SK-N-SH (cell line): ENCODE results near the gene ATM.

ENCODE experiments used
- CTCF ChIP-seq: fragments of 200-600 bp; sonication (generic); IDR thresholded peaks from 2 replicates; pipeline ENCODE4 v1.6.1; 2017; ENCODE audit warnings: antibody characterized with exemption, mild to moderate bottlenecking, moderate library complexity
- ELF1 ChIP-seq: IDR thresholded peaks from 2 replicates; pipeline ENCODE4 v1.4.0; 2012
- EP300 ChIP-seq, 2 experiments: IDR thresholded peaks; 2 replicates each; pipeline versions ENCODE4 v1.4.0 to v1.6.1; 2012; ENCODE audit warnings: borderline replicate concordance in 1 of 2, low read depth in 1 of 2, low read length in 1 of 2
- GABPA ChIP-seq: IDR thresholded peaks from 2 replicates; pipeline ENCODE4 v1.4.0; 2012; ENCODE audit warnings: low read depth, mild to moderate bottlenecking
- JUND ChIP-seq: IDR thresholded peaks from 2 replicates; pipeline ENCODE4 v1.4.0; 2012
- RAD21 ChIP-seq: IDR thresholded peaks from 2 replicates; pipeline ENCODE4 v1.6.1; 2012; ENCODE audit warnings: mild to moderate bottlenecking, low read length
- REST ChIP-seq: IDR thresholded peaks from 2 replicates; pipeline ENCODE4 v1.6.1; 2012; ENCODE audit warnings: mild to moderate bottlenecking, low read depth, low read length, moderate library complexity
- TAF1 ChIP-seq: IDR thresholded peaks from 2 replicates; pipeline ENCODE4 v1.6.1; 2012; ENCODE audit warnings: low read depth, mild to moderate bottlenecking, low read length, moderate library complexity, borderline replicate concordance
- USF2 ChIP-seq: fragments of 150-350 bp; IDR thresholded peaks from 2 replicates; pipeline ENCODE4 v1.6.1; 2017; ENCODE audit warnings: antibody characterized with exemption, low read length, low read depth, borderline replicate concordance

- TF ChIP-seq GABPA (no peak), TAF1 (no peak), RAD21 (no peak), CTCF (no peak), JUND (no peak), REST (no peak), EP300 (IDR thresholded peaks at IDR 0.05; ENCODE audit: borderline replicate concordance in 1 of 2, low read depth in 1 of 2, low read length in 1 of 2) (no peak), USF2 (no peak), ELF1 (no peak)
Measured at GRCh38 chr11:108239076-108239475, 16.2 kb downstream of the ATM start.
